T-cell (primary cell): ENCODE results near the gene PARVG. TPM values are rescaled to one million over a fixed set of nuclear protein-coding genes. Genes with fewer than 3 reads are reported as not detected.

ENCODE experiments used
- ATAC-seq, 4 experiments: fragments of 200-7000 bp in 3 of 4; fragments of 150-1000 bp in 1 of 4; cut with Tn5 transposase; replicated peaks in 1 of 4; 1 replicate in 3 of 4; 2 replicates in 1 of 4; pipeline ENCODE4 v1.10.0; 2021; ENCODE audit warnings: moderate library complexity in 3 of 4, mild to moderate bottlenecking in 2 of 4, moderate number of reproducible peaks in 1 of 4
- CTCF ChIA-PET, 2 donors: fragments of 300-600 bp; sonication (Branson Sonifier 250); formaldehyde crosslinking; loops; one replicate each; lab custom pipeline; 2022; ENCODE audit warnings: antibody characterized with exemption in 2 of 2; lab: Charles Lee
- POLR2A ChIA-PET, 2 donors: fragments of 300-600 bp; sonication (Branson Sonifier 250); formaldehyde crosslinking; loops; one replicate each; lab custom pipeline; 2022; ENCODE audit warnings: antibody characterized with exemption in 2 of 2; lab: Charles Lee
- DNase-seq, 35 experiments: peaks; one replicate each; pipeline versions ENCODE4 v3.0.0 to v3.0.0-alpha.2; 2013 to 2023
- H3K27ac ChIP-seq: one replicate; pipeline ENCODE4 v1.5.1; 2013; ENCODE audit warnings: low read length
- H3K27me3 ChIP-seq, 2 experiments: replicated peaks in 1 of 2; 1 replicate in 1 of 2; 2 replicates in 1 of 2; pipeline versions ENCODE4 v1.6.1 to v1.7.0; 2013; ENCODE audit warnings: low read length in 1 of 2, mixed read lengths in 1 of 2; ENCODE audit not compliant: control insufficient read depth in 2 of 2, insufficient read depth in 2 of 2; ENCODE audit errors: extremely low read depth in 1 of 2
- H3K36me3 ChIP-seq, 2 donors: 1 replicate in 1 of 2; 2 replicates in 1 of 2; pipeline versions ENCODE4 v1.6.1 to v1.7.0; 2013; ENCODE audit warnings: low read length in 1 of 2; ENCODE audit not compliant: control insufficient read depth in 2 of 2, insufficient read depth in 1 of 2; ENCODE audit errors: extremely low read depth in 1 of 2
- H3K4me1 ChIP-seq, 2 experiments: 1 replicate in 1 of 2; 2 replicates in 1 of 2; pipeline versions ENCODE4 v1.6.1 to v1.7.0; 2013; ENCODE audit warnings: low read length in 2 of 2, mixed read lengths in 1 of 2; ENCODE audit not compliant: insufficient read depth in 2 of 2, control insufficient read depth in 1 of 2; ENCODE audit errors: extremely low read depth in 1 of 2
- H3K4me3 ChIP-seq, 2 donors: 1 replicate in 1 of 2; 2 replicates in 1 of 2; pipeline versions ENCODE4 v1.5.1 to v1.7.0; 2013; ENCODE audit warnings: mild to moderate bottlenecking in 2 of 2, low read length in 1 of 2, moderate library complexity in 1 of 2; ENCODE audit not compliant: control insufficient read depth in 1 of 2; ENCODE audit errors: extremely low read depth in 1 of 2
- H3K9me3 ChIP-seq: 2 replicates; pipeline ENCODE4 v1.7.0; 2013
- H3K27ac Mint-ChIP-seq, 2 donors: one replicate each; pipeline ENCODE4 v1.8.0; 2020 to 2021; ENCODE audit warnings: mild to moderate bottlenecking in 2 of 2, mixed read lengths in 2 of 2
- H3K27me3 Mint-ChIP-seq, 2 donors: one replicate each; pipeline ENCODE4 v1.8.0; 2021 to 2022; ENCODE audit warnings: mixed read lengths in 2 of 2
- H3K36me3 Mint-ChIP-seq: one replicate; pipeline ENCODE4 v1.8.0; 2021; ENCODE audit warnings: mixed read lengths
- H3K4me1 Mint-ChIP-seq, 3 donors: one replicate each; pipeline ENCODE4 v1.8.0; 2020 to 2022; ENCODE audit warnings: mixed read lengths in 3 of 3, mild to moderate bottlenecking in 1 of 3
- H3K4me3 Mint-ChIP-seq, 3 donors: one replicate each; pipeline ENCODE4 v1.8.0; 2020 to 2022; ENCODE audit warnings: mild to moderate bottlenecking in 3 of 3, mixed read lengths in 3 of 3, moderate library complexity in 3 of 3
- H3K9me3 Mint-ChIP-seq, 3 donors: one replicate each; pipeline ENCODE4 v1.8.0; 2020 to 2022; ENCODE audit warnings: mixed read lengths in 3 of 3
- WGBS: methylation state at CpG from one replicate; pipeline ENCODE4 v1.1.5; 2013; ENCODE audit warnings: missing lambda C conversion rate; ENCODE audit not compliant: insufficient coverage; 5-methylcytosine and 5-hydroxymethylcytosine counted together
- total RNA-seq, 35 experiments: library from RNA in 6 of 35; stranded (reverse) in 6 of 35; fragments of 120-200 nt in 1 of 35; gene quantifications; one replicate each; pipeline versions ENCODE4 v1.2.1 to v1.2.4 and lab custom pipeline; 2013 to 2026

The PARVG gene
- total RNA-seq, 5 donors from 2014 or later (not counting 1 experiment from before 2014, with no cell fraction given), result 153 to 236 (median 197) TPM

GRCh38 chr22:44221710-44222475, 41.2 kb downstream of the PARVG start:
- no peak overlapping the region for H3K4me3 Mint-ChIP-seq
- WGBS, result 94% methylated on average over 9 of the region's 11 CpGs
- no peak overlapping the region for H3K27ac Mint-ChIP-seq
- DNase-seq (no peak), ATAC-seq (no peak)
- H3K36me3 Mint-ChIP-seq, result peaks cover under 1% of the 10 kb centered on the region
- H3K4me3 ChIP-seq, result no peak overlapping the region
- ChIA-PET POLR2A (interaction anchor here in 1 of 2 donors (0.6 kb wide), 1 partner anchor 216 kb away, joined by 3 read pairs; no protein-coding TSS in a partner anchor), CTCF (no interaction called here)
- H3K27me3 Mint-ChIP-seq, result peaks cover 20 to 21% of the 10 kb centered on the region in 2 donors
- no peaks in the 10 kb centered on the region for H3K4me1 Mint-ChIP-seq
- H3K4me1 ChIP-seq, result no peaks in the 10 kb centered on the region
- H3K36me3 ChIP-seq, result no peaks in the 10 kb centered on the region
- peaks cover 0 to under 1% (median under 1%) of the 10 kb centered on the region in 3 donors for H3K9me3 Mint-ChIP-seq
- peaks cover 0 to 15% of the 10 kb centered on the region in 2 experiments for H3K27me3 ChIP-seq
- no peaks in the 10 kb centered on the region for H3K9me3 ChIP-seq
- no peak overlapping the region for H3K27ac ChIP-seq

GRCh38 chr22:44224166-44224565, 43.4 kb downstream of the PARVG start:
- Mint-ChIP-seq H3K27ac (no peak overlapping the region), H3K4me3 (no peak overlapping the region), H3K36me3 (peaks cover 3% of the 10 kb centered on the region), H3K9me3 (peaks cover under 1 to 18% (median 5%) of the 10 kb centered on the region in 3 donors), H3K4me1 (no peaks in the 10 kb centered on the region), H3K27me3 (peaks cover 20 to 22% of the 10 kb centered on the region in 2 donors)
- ATAC-seq (no peak), DNase-seq (no peak)
- no peaks in the 10 kb centered on the region for H3K9me3 ChIP-seq
- no peaks in the 10 kb centered on the region for H3K36me3 ChIP-seq
- no peak overlapping the region for H3K27ac ChIP-seq
- no peak overlapping the region for H3K4me3 ChIP-seq
- ChIA-PET POLR2A (no interaction called here), CTCF (no interaction called here)
- H3K27me3 ChIP-seq, result peaks cover 0 to 15% of the 10 kb centered on the region in 2 experiments
- no peaks in the 10 kb centered on the region for H3K4me1 ChIP-seq
- WGBS, result 75% methylated on average over 3 of the region's 12 CpGs

- ATAC-seq, result no peak
Measured at GRCh38 chr22:44225091-44225689, 44.5 kb downstream of the PARVG start.

GRCh38 chr22:44225812-44226211, 45.1 kb downstream of the PARVG start:
- ChIA-PET POLR2A (no interaction called here), CTCF (no interaction called here)
- ATAC-seq (no peak), DNase-seq (no peak)
- H3K9me3 ChIP-seq, result no peaks in the 10 kb centered on the region
- 70% methylated on average over 8 of the region's 8 CpGs for WGBS
- H3K4me3 ChIP-seq, result no peak overlapping the region
- no peak overlapping the region for H3K27ac ChIP-seq
- H3K4me1 ChIP-seq, result no peaks in the 10 kb centered on the region
- peaks cover 3% of the 10 kb centered on the region for H3K36me3 Mint-ChIP-seq
- H3K9me3 Mint-ChIP-seq, result peaks cover 3 to 26% (median 8%) of the 10 kb centered on the region in 3 donors
- peaks cover 20 to 22% of the 10 kb centered on the region in 2 donors for H3K27me3 Mint-ChIP-seq
- no peak overlapping the region for H3K4me3 Mint-ChIP-seq
- no peaks in the 10 kb centered on the region for H3K36me3 ChIP-seq
- peak overlapping the region in 1 of 2 donors; percentile 4 for H3K27ac Mint-ChIP-seq
- no peaks in the 10 kb centered on the region for H3K4me1 Mint-ChIP-seq
- H3K27me3 ChIP-seq, result peaks cover 0 to 10% of the 10 kb centered on the region in 2 experiments

More at GRCh38 chr22:44225091-44225689, 44.5 kb downstream of the PARVG start:
- DNase-seq, result no peak
- Mint-ChIP-seq H3K9me3 (peaks cover 3 to 26% (median 8%) of the 10 kb centered on the region in 3 donors), H3K27me3 (peaks cover 20 to 22% of the 10 kb centered on the region in 2 donors), H3K36me3 (peaks cover 3% of the 10 kb centered on the region), H3K4me3 (no peak overlapping the region), H3K4me1 (no peaks in the 10 kb centered on the region), H3K27ac (peak overlapping the region in 1 of 2 donors; percentile 4)
- no peaks in the 10 kb centered on the region for H3K4me1 ChIP-seq
- no peaks in the 10 kb centered on the region for H3K36me3 ChIP-seq
- H3K9me3 ChIP-seq, result no peaks in the 10 kb centered on the region
- POLR2A ChIA-PET, result no interaction called here
- WGBS, result 81% methylated on average over 10 of the region's 11 CpGs
- CTCF ChIA-PET, result no interaction called here
- no peak overlapping the region for H3K4me3 ChIP-seq
- peaks cover 0 to 10% of the 10 kb centered on the region in 2 experiments for H3K27me3 ChIP-seq
- no peak overlapping the region for H3K27ac ChIP-seq

- H3K4me1 Mint-ChIP-seq, result no peaks in the 10 kb centered on the region
- H3K27me3 Mint-ChIP-seq, result peaks cover 17% of the 10 kb centered on the region in 2 donors
Measured at GRCh38 chr22:44229331-44229730, 48.6 kb downstream of the PARVG start.

GRCh38 chr22:44229809-44230208, 49.1 kb downstream of the PARVG start:
- no peak overlapping the region for H3K27ac Mint-ChIP-seq
- H3K27me3 ChIP-seq, result peaks cover 0 to 10% of the 10 kb centered on the region in 2 experiments
- H3K9me3 Mint-ChIP-seq, result peaks cover 3 to 26% (median 8%) of the 10 kb centered on the region in 3 donors
- H3K4me1 Mint-ChIP-seq, result no peaks in the 10 kb centered on the region
- 67% methylated on average over 1 of the region's 2 CpGs for WGBS
- no peak overlapping the region for H3K4me3 Mint-ChIP-seq
- POLR2A ChIA-PET, result no interaction called here
- H3K9me3 ChIP-seq, result no peaks in the 10 kb centered on the region
- peaks cover 16 to 17% of the 10 kb centered on the region in 2 donors for H3K27me3 Mint-ChIP-seq
- no peaks in the 10 kb centered on the region for H3K4me1 ChIP-seq
- ATAC-seq, result no peak
- H3K36me3 ChIP-seq, result no peaks in the 10 kb centered on the region
- CTCF ChIA-PET, result no interaction called here
- H3K36me3 Mint-ChIP-seq, result peaks cover 3% of the 10 kb centered on the region
- DNase-seq, result no peak
- H3K27ac ChIP-seq, result no peak overlapping the region
- H3K4me3 ChIP-seq, result no peak overlapping the region

More at GRCh38 chr22:44229331-44229730, 48.6 kb downstream of the PARVG start:
- H3K4me1 ChIP-seq, result no peaks in the 10 kb centered on the region
- DNase-seq (no peak), ATAC-seq (no peak)
- peaks cover 3% of the 10 kb centered on the region for H3K36me3 Mint-ChIP-seq
- WGBS, result no CpG with 5 or more reads among the region's 3 CpGs
- peaks cover 0 to 10% of the 10 kb centered on the region in 2 experiments for H3K27me3 ChIP-seq
- no peak overlapping the region for H3K4me3 ChIP-seq
- H3K27ac Mint-ChIP-seq, result no peak overlapping the region
- peaks cover 3 to 26% (median 8%) of the 10 kb centered on the region in 3 donors for H3K9me3 Mint-ChIP-seq
- ChIA-PET CTCF (no interaction called here), POLR2A (no interaction called here)
- no peaks in the 10 kb centered on the region for H3K9me3 ChIP-seq
- H3K36me3 ChIP-seq, result no peaks in the 10 kb centered on the region
- H3K4me3 Mint-ChIP-seq, result no peak overlapping the region
- no peak overlapping the region for H3K27ac ChIP-seq
